GM12878 (cell line): Measurements from ENCODE around the gene VPS18. TPM values are rescaled to one million over a fixed set of nuclear protein-coding genes. Genes with fewer than 3 reads are reported as not detected.

Experiments used
- ATAC-seq: fragments of 200-7000 bp; cut with Tn5 transposase; 3 replicates; pipeline ENCODE4 v1.9.1; 2020; ENCODE audit warnings: mild to moderate bottlenecking, moderate library complexity
- BruUV-seq: library from RNA; stranded (reverse); fragments of 400-500 nt; replicated peaks from 2 replicates; lab custom pipeline; 2021; lab: Mats Ljungman, UMichigan
- CTCF ChIA-PET: fragments of 300-600 bp; sonication (Branson Sonifier 250); formaldehyde crosslinking; extraction: SDS; loops from one replicate; lab custom pipeline; 2021; ENCODE audit warnings: inconsistent platforms; lab: Yijun Ruan, JAX
- POLR2A ChIA-PET: fragments of 350-600 bp; formaldehyde crosslinking; extraction: SDS; loops from one replicate; lab custom pipeline; 2021; ENCODE audit warnings: inconsistent platforms; lab: Charles Lee
- RAD21 ChIA-PET: fragments of 300-600 bp; sonication (Branson Sonifier 250); formaldehyde crosslinking; loops from one replicate; lab custom pipeline; 2023; ENCODE audit warnings: antibody characterized with exemption; ENCODE audit not compliant: unreplicated experiment; lab: Charles Lee
- SMC1A ChIA-PET: fragments of 300-600 bp; sonication (Branson Sonifier 250); formaldehyde crosslinking; loops from one replicate; lab custom pipeline; 2023; ENCODE audit not compliant: unreplicated experiment, uncharacterized antibody; lab: Charles Lee
- DNase-seq: peaks from one replicate; pipeline ENCODE4 v3.0.0-alpha.2; 2011; ENCODE audit warnings: low read depth, low spot score
- FAIRE-seq: peaks from 3 replicates; lab custom pipeline; 2011; peaks lifted over from hg19 to GRCh38; lab: Jason Lieb, UNC
- H2AFZ ChIP-seq: 2 replicates; pipeline ENCODE4 v1.6.0; 2011; ENCODE audit warnings: low read depth, low read length, control low read depth; ENCODE audit not compliant: control insufficient read depth
- H3K27ac ChIP-seq: 2 replicates; pipeline ENCODE4 v1.5.1; 2011; ENCODE audit warnings: control low read depth; ENCODE audit not compliant: control insufficient read depth, insufficient read depth
- H3K27me3 ChIP-seq, 2 experiments: replicated peaks in 1 of 2; 2 replicates each; pipeline versions ENCODE4 v1.6.0 to v1.6.1; 2011; ENCODE audit warnings: low read length in 1 of 2; ENCODE audit not compliant: control insufficient read depth in 2 of 2, insufficient read depth in 2 of 2
- H3K36me3 ChIP-seq, 2 experiments: 2 replicates each; pipeline ENCODE4 v1.5.1; 2011; ENCODE audit warnings: low read length in 1 of 2; ENCODE audit not compliant: control insufficient read depth in 2 of 2, insufficient read depth in 2 of 2
- H3K4me1 ChIP-seq: 2 replicates; pipeline ENCODE4 v1.6.1; 2011; ENCODE audit warnings: mild to moderate bottlenecking, low read length, moderate library complexity, mixed read lengths; ENCODE audit not compliant: control insufficient read depth, insufficient read depth
- H3K4me2 ChIP-seq: 2 replicates; pipeline ENCODE4 v1.6.0; 2011; ENCODE audit warnings: control low read depth; ENCODE audit not compliant: control insufficient read depth, insufficient read depth
- H3K4me3 ChIP-seq: fragments of 200-600 bp; sonication (generic); 2 replicates; pipeline ENCODE4 v1.5.1; 2016
- H3K79me2 ChIP-seq: 2 replicates; pipeline ENCODE4 v1.6.0; 2011; ENCODE audit warnings: low read length; ENCODE audit not compliant: control insufficient read depth, insufficient read depth
- H3K9ac ChIP-seq: 2 replicates; pipeline ENCODE4 v1.8.0; 2011; ENCODE audit warnings: low read length, control low read depth, mixed read lengths; ENCODE audit not compliant: control insufficient read depth, insufficient read depth
- H3K9me3 ChIP-seq: replicated peaks from 3 replicates; pipeline ENCODE4 v1.5.1; 2011; ENCODE audit warnings: mild to moderate bottlenecking, low read length; ENCODE audit not compliant: control insufficient read depth, insufficient read depth
- H4K20me1 ChIP-seq: 2 replicates; pipeline ENCODE4 v1.6.0; 2011; ENCODE audit not compliant: control insufficient read depth, insufficient read depth
- CHD2 ChIP-seq: IDR thresholded peaks from 2 replicates; pipeline ENCODE4 v1.6.1; 2011; ENCODE audit warnings: low read depth, low read length, improper control_type of control experiment, borderline replicate concordance
- EED ChIP-seq: sonication (generic); IDR thresholded peaks from 2 replicates; pipeline ENCODE4 v1.6.1; 2016; ENCODE audit warnings: antibody characterized with exemption, low read depth
- IKZF1 ChIP-seq: fragments of 450-650 bp; conservative IDR thresholded peaks from 2 replicates; pipeline ENCODE4 v1.6.1; 2017; ENCODE audit warnings: antibody characterized with exemption, mild to moderate bottlenecking
- LARP7 ChIP-seq: fragments of 450-650 bp; IDR thresholded peaks from 2 replicates; pipeline ENCODE4 v1.6.1; 2017; ENCODE audit warnings: mild to moderate bottlenecking
- MEF2B ChIP-seq: fragments of 450-650 bp; IDR thresholded peaks from 2 replicates; pipeline ENCODE4 v1.6.1; 2018; ENCODE audit warnings: mild to moderate bottlenecking, moderate library complexity; ENCODE audit not compliant: partially characterized antibody, poor library complexity, severe bottlenecking
- NR2C2 ChIP-seq: IDR thresholded peaks from 2 replicates; pipeline ENCODE4 v1.6.1; 2011; ENCODE audit warnings: borderline replicate concordance, low read depth; ENCODE audit not compliant: control insufficient read depth, insufficient read length
- RAD21 ChIP-seq: IDR thresholded peaks from 2 replicates; pipeline ENCODE4 v1.6.1; 2011; ENCODE audit warnings: mild to moderate bottlenecking, low read depth, low read length, moderate library complexity; ENCODE audit not compliant: insufficient read depth
- RCOR1 ChIP-seq: conservative IDR thresholded peaks from 2 replicates; pipeline ENCODE4 v1.6.1; 2012; ENCODE audit warnings: low read depth, low read length, improper control_type of control experiment
- SIN3A ChIP-seq: IDR thresholded peaks from 2 replicates; pipeline ENCODE4 v1.6.1; 2012; ENCODE audit warnings: low read depth, low read length, improper control_type of control experiment
- SMARCA5 ChIP-seq: fragments of 450-650 bp; IDR thresholded peaks from 2 replicates; pipeline ENCODE4 v1.6.1; 2017; ENCODE audit warnings: mild to moderate bottlenecking
- SMC3 ChIP-seq: IDR thresholded peaks from 2 replicates; pipeline ENCODE4 v1.6.1; 2011; ENCODE audit warnings: low read length, improper control_type of control experiment, borderline replicate concordance
- STAT1 ChIP-seq: fragments of 450-650 bp; conservative IDR thresholded peaks from 2 replicates; pipeline ENCODE4 v1.6.1; 2014; ENCODE audit warnings: antibody characterized with exemption, mild to moderate bottlenecking
- USF1 ChIP-seq: IDR thresholded peaks from 2 replicates; pipeline ENCODE4 v1.6.1; 2011; ENCODE audit warnings: borderline replicate concordance, low read depth, mild to moderate bottlenecking, moderate library complexity, mixed read lengths, low read length; ENCODE audit not compliant: insufficient read depth; ENCODE audit errors: extremely low read length
- YY1 ChIP-seq: IDR thresholded peaks from 2 replicates; pipeline ENCODE4 v1.6.1; 2011; ENCODE audit warnings: low read depth, mild to moderate bottlenecking, low read length
- ZNF24 ChIP-seq: fragments of 450-650 bp; IDR thresholded peaks from 2 replicates; pipeline ENCODE4 v1.6.1; 2017; ENCODE audit warnings: antibody characterized with exemption, mild to moderate bottlenecking
- ZNF592 ChIP-seq: fragments of 450-650 bp; IDR thresholded peaks from 2 replicates; pipeline ENCODE4 v1.6.1; 2017; ENCODE audit warnings: mild to moderate bottlenecking, moderate library complexity
- WGBS: methylation state at CpG from one replicate; pipeline ENCODE4 v1.1.6; 2016; ENCODE audit warnings: low lambda C conversion rate; ENCODE audit not compliant: insufficient replicate concordance, insufficient coverage; ENCODE audit errors: missing lambda C conversion rate; 5-methylcytosine and 5-hydroxymethylcytosine counted together
- in situ Hi-C: fragments of 300-500 bp; cut with MboI; formaldehyde crosslinking; loops from 9 replicates; pipeline ENCODE4 v1.14.3; 2018; ENCODE audit warnings: mixed read lengths
- intact Hi-C: fragments of 100-400 bp; cut with micrococcal nuclease; formaldehyde crosslinking; loops from one replicate; pipeline ENCODE4 v1.14.2; 2022; ENCODE audit not compliant: unreplicated experiment
- polyA plus RNA-seq, 11 experiments: library from polyadenylated mRNA; depleted of rRNA in 4 of 11; unstranded in 6 of 11; stranded (reverse) in 5 of 11; fragments of >200 nt; fragmentation: Nextera tagmentation in 4 of 11; fragmentation: Illumina TruSeq in 1 of 11; extraction: Ambion mirVana in 4 of 11; extraction: Trizol in 1 of 11; gene quantifications; 1 replicate in 1 of 11; 2 replicates in 10 of 11; pipeline versions ENCODE4 v1.2.1 to v1.2.3, GENCODE V29; 2011 to 2016; ENCODE audit warnings: inconsistent platforms in 2 of 11, missing spikeins in 2 of 11, low read depth in 1 of 11
- total RNA-seq, 4 experiments: library from RNA; depleted of rRNA in 3 of 4; stranded (reverse); fragments of >200 nt in 3 of 4; fragmentation: Illumina TruSeq in 1 of 4; extraction: Trizol in 1 of 4; gene quantifications; 2 replicates each; pipeline versions ENCODE4 v1.2.1 to v1.2.3, GENCODE V29; 2013 to 2021
- TF ChIP-seq, protein P1 (sequence below): fragments of 450-650 bp; IDR thresholded peaks from 2 replicates; pipeline ENCODE4 v1.6.1; 2017; ENCODE audit warnings: low read depth, mild to moderate bottlenecking, moderate library complexity

The VPS18 gene
- total and polyA plus RNA-seq, 10 of the 15 experiments (the other 5 are each of a cell fraction or from before 2014, with no cell fraction given), result 0.71 to 20.4 (median 10.6) TPM

GRCh38 chr15:40891810-40892446 lies 2.3 kb upstream of the VPS18 start:
- Histone ChIP-seq H3K4me3 (no peak overlapping the region), H3K9me3 (no peaks in the 10 kb centered on the region), H4K20me1 (no peaks in the 10 kb centered on the region), H3K36me3 (no peaks in the 10 kb centered on the region; a peak in 1 of 4 replicates), H2AFZ (peak overlapping the region; percentile 15), H3K4me1 (peaks cover 21% of the 10 kb centered on the region), H3K27ac (no peak overlapping the region), H3K4me2 (no peak overlapping the region), H3K79me2 (peaks cover 20% of the 10 kb centered on the region), H3K27me3 (no peaks in the 10 kb centered on the region), H3K9ac (no peak overlapping the region)
- ChIA-PET CTCF (interaction anchor here (0.6 to 4.8 kb wide), 32 partner anchors 11 to 469 kb away, joined by 3 to 37 read pairs (median 4); partner anchors contain the start of genes DNAJC17, PPP1R14D, RAD51 and SPINT1), SMC1A (interaction anchor here (0.7 to 13.4 kb wide), 22 partner anchors 8 to 372 kb away, joined by 3 to 454 read pairs (median 4); partner anchors contain the start of genes GCHFR, RHOV and SPINT1), RAD21 (interaction anchor here (0.5 to 14.9 kb wide), 27 partner anchors 8 to 437 kb away, joined by 3 to 551 read pairs (median 5); partner anchors contain the start of genes CCDC32, DNAJC17, RAD51 and RHOV), POLR2A (interaction anchor here (0.6 to 5.7 kb wide), 6 partner anchors 11 to 295 kb away, joined by 3 to 220 read pairs (median 8); partner anchors contain the start of gene RHOV)
- 11% methylated on average over 4 of the region's 4 CpGs for WGBS
- FAIRE-seq (no peak), ATAC-seq (peak; percentile 58), DNase-seq (no peak)
- no TSS peak for BruUV-seq
- intact Hi-C loops, result loop anchor here (5.0 kb wide), 2 partner anchors 140 to 195 kb away; partner anchors contain the start of gene RAD51
- in situ Hi-C loops, result loop anchor here (5.0 kb wide), 1 partner anchor 35 kb away; no protein-coding TSS in a partner anchor
- no peak for TF ChIP-seq LARP7
- peak; percentile 69; the same call in 1 of the 2 replicates for TF ChIP-seq ZNF592
- TF ChIP-seq YY1, result peak; percentile 84
- no peak for TF ChIP-seq USF1
- TF ChIP-seq NR2C2, result no peak
- no peak for TF ChIP-seq STAT1
- TF ChIP-seq, protein P1, sequence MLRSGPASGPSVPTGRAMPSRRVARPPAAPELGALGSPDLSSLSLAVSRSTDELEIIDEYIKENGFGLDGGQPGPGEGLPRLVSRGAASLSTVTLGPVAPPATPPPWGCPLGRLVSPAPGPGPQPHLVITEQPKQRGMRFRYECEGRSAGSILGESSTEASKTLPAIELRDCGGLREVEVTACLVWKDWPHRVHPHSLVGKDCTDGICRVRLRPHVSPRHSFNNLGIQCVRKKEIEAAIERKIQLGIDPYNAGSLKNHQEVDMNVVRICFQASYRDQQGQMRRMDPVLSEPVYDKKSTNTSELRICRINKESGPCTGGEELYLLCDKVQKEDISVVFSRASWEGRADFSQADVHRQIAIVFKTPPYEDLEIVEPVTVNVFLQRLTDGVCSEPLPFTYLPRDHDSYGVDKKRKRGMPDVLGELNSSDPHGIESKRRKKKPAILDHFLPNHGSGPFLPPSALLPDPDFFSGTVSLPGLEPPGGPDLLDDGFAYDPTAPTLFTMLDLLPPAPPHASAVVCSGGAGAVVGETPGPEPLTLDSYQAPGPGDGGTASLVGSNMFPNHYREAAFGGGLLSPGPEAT, result no peak
- 0 out of 2 replicates have a peak, but pooled peaks have one; percentile 34 for TF ChIP-seq CHD2
- TF ChIP-seq SMC3, result peak; percentile 83
- TF ChIP-seq IKZF1, result peak; percentile 15; the same call in 1 of the 2 replicates
- TF ChIP-seq ZNF24, result peak; percentile 85
- no peak for TF ChIP-seq EED
- no peak for TF ChIP-seq SIN3A
- TF ChIP-seq SMARCA5, result peak; percentile 72; the same call in 1 of the 2 replicates
- TF ChIP-seq MEF2B, result peak; percentile 45
- TF ChIP-seq RAD21, result peak; percentile 94
- no peak for TF ChIP-seq RCOR1
